ENCODE results near the gene MTOR. TPM values are rescaled to one million over a fixed set of nuclear protein-coding genes. Genes with fewer than 3 reads are reported as not detected.
"Not testable (repeated sequence)": the region's sequence is repeated elsewhere in the genome, so short reads cannot be mapped to it uniquely, and the experiment has no call there.

Gene MTOR
- polyA plus RNA-seq, 3 donors = 42.4 to 45.0 (median 44.1) TPM

DNA sequence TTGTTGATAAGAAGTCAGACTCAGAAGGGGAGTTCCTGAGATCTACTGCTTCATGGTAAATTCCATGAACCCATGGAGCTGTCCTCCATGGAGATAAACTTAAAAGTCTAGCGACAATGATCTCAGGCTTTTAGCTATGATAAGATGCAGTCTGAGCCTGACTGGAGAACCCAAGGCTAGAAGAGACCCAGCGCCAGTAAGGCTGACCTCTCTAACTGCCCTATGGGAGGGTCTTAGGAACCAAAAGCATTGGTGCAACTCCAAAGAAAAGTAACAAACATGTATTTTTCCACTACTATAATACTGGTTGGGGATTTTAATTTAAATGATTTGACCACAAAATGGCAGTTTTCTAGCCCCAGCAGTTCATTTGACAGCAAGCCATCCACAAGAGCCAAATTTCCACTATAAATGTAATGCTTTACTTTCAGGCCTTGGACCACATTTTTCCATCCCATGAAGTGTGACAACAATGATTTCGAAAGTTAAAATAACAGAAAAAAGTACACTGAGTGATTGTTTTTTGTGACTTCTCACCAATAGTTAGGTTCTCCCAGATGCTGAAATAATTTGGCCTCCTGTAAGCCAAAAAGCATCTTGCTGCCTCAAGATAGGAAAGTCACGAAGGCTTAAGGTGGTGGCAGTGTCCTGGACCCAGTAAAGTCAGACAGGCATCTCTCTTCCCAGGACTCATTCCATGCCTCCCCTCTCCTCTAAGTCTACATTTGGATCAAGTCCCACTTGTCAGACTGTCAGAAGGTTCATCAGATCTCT is 119.5 kb downstream of the MTOR start:
- DNase-seq (ENCODE audit: extremely low read depth in 1 of 11, low read depth in 9 of 11, low spot score in 4 of 11) = no peak

DNA sequence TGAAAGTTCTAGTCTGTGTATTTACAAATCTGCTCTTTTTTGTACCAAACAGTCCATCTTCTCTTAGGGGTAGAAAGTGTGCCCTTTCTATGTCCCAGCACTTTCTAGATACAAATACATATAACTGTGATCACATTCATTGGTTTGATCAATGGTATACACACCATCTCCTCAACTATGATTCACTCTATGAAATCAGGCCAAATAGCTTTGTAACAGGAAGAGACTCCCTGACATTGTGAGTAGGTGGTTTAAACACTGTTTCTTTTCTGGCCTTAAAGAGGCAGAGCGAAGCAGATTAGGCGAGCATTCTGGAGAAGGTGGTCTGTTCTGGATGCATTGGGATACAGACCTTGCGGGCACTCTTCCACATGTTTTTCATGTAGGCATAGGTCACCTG is 123.4 kb downstream of the MTOR start:
- DNase-seq (ENCODE audit: extremely low read depth in 1 of 11, low read depth in 9 of 11, low spot score in 4 of 11) = no peak

DNA sequence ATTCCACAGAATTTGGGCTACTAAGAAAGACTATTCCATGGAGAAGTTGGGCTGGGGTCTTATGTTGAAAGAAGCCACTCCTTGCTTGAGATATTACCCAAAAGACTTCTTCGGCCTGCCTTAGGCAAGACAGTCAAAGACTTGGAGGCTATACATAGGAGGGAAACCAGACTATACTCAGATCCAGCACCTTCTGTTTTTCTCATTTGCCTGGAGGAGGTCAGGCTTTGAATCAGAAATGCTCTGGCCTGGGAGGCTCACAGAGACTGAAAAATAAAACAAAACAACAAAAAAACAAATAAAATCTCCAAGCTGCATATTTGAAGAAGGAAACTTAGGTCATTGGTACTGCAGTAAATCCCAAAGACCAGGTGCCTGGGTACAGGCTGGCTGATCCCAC is 124.3 kb downstream of the MTOR start:
- DNase-seq (ENCODE audit: extremely low read depth in 1 of 11, low read depth in 9 of 11, low spot score in 4 of 11) = no peak

DNA sequence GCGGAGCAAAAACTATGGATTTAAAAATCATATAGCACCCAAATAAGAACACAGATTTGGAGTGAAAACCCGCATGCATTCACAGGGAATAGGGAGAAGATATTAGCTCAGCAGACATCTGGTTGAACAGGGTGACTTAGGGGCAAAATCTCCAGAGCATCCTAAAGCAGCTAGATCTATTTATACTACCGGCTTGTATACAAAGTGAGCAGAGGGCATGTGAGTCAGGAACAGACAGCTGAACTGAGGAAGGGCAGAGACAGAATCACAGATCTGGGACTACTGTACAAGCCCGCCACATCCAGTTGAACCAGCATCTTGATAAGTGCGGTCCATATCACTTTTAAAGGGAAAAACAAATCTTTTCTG is 127.5 kb downstream of the MTOR start:
- no peak for DNase-seq (ENCODE audit: extremely low read depth in 1 of 11, low read depth in 9 of 11, low spot score in 4 of 11)

DNA sequence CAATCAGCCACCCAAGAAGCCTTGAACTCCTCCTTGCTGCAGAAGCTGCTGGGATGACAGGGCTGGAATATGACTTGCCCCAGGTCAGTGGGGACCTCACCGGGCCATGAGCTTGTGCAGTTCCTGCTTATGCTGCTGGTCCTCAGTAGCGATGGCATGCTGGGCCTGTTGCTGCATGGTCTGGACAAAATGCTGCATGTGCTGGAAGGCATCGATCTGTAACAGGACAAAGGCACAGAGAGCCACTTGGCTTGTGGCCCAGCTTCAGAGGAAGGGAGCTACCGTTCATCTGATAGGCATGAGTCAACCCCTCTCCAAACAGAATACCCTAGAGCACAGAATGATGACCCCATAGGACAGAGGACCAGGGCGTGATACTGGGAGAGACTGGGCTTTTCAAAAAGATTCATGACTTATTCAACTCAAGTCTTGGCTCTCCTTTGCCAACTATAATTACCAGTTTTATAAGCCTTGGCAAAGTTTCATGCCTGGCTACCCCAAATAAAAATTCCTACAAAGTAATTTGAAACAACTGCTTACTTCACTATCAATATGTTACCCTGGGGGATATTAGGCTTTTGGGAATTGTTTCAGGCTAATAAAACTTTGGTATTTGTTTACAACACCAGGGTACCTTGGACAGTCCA is 128.0 kb downstream of the MTOR start:
- DNase-seq (ENCODE audit: extremely low read depth in 1 of 11, low read depth in 9 of 11, low spot score in 4 of 11) = no peak

DNA sequence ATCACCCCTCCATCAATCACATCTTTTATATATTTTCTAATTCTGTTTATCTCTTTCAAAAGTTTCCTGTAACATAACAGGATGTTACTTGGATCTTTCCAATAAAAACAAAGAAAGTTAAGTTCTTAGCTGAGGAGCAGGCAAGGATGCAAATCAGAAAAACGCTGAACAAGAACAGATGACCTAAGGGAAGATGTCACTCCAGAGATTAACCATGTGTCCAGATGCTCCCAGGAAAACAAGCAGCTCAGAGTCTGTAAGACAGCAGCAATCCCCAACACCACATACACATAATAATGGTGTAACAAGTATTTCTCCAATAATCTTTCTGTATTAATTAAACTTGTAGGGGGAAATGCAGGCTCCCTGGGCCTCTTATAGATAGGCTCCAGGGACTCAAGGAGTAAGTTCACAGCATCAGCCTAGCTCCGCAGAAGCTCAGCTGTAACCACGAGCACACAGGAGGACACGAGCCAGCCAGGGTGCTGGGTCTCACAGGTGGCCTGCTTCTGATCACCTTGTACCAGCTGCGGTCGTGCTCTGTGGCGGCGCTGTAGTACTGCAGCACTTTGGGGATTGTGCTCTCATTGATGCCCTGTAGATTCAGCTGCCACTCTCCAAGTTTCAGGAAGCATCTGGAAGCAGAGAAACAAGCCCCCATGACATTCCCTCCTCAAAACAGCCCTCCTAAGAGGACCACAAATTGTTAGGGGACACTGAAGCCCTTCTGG is 129.6 kb downstream of the MTOR start:
- DNase-seq (ENCODE audit: extremely low read depth in 1 of 11, low read depth in 9 of 11, low spot score in 4 of 11) = no peak

DNA sequence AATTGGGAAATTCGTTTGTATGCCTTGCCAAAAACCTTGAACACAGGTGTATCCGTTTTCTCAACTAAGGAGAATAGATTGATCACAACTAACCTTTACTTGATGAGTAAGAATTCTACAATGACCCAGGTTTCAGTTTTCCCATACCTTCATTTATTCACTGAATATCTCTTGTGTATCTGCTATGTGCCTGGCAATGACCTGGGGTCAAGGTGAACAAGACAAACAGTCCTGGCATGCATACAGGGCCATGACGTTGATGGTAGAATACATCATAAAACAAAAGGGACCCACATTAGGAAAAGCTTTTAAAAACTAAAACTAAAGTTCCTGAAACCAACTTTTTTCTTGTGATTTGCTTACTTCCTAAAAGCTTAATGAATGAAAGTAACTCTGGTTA is 130.5 kb downstream of the MTOR start:
- DNase-seq (ENCODE audit: extremely low read depth in 1 of 11, low read depth in 9 of 11, low spot score in 4 of 11) = no peak

DNA sequence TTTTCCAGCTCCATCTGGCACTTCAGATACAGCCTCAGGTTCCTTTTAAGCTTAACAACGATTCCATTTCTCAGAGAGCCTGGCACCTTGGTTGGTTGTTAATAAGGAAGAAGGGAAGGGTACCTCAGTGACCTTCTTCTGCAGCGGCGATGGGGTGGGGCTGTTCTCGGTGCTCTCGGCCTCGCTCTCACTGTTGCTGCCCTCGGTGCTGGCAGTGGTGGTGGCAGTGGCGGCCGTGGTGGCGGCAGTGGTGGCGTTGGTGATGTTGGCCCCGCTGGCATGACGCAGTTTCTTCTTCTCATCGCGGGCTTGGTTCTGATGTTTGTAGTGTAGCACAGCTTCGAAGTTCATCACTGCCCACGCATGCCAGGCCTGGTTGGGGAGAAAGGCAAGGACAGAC is 131.9 kb downstream of the MTOR start:
- DNase-seq (ENCODE audit: extremely low read depth in 1 of 11, low read depth in 9 of 11, low spot score in 4 of 11) = no peak

DNA sequence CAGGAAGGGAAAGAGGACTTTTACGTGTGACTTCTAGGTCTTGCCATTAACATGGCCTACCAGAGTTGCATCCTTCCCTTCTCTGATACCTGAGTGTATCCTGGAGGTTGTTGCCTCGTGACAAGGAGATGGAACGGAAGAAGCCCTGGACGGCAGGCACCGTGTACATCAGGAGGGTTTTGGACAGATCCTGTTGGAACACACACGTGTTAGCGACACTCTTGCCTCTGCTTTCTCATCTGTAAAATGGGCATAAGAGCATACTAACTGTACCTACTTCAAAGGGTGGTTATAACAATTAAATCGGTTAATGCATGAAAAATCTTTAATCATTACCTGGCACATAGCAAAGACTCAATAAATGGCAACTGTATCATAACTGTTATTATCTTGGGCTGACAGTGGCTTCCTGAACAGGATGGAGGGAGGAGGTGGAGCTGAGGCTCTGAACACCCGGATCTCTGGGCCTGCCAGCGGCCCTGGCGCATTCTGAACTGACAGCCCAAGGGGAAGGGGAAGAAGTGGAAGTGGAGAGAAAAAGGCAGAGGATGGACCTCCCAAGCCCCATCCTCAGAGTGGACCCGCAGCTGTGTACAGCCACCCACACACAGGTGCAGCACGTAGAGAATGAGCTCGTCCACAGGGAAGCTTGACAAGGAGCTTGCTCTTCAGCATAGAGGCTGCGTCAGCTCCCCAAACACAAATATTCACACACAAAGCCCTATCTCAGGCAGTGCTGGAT is 132.5 kb downstream of the MTOR start:
- no peak for DNase-seq (ENCODE audit: extremely low read depth in 1 of 11, low read depth in 9 of 11, low spot score in 4 of 11)

DNA sequence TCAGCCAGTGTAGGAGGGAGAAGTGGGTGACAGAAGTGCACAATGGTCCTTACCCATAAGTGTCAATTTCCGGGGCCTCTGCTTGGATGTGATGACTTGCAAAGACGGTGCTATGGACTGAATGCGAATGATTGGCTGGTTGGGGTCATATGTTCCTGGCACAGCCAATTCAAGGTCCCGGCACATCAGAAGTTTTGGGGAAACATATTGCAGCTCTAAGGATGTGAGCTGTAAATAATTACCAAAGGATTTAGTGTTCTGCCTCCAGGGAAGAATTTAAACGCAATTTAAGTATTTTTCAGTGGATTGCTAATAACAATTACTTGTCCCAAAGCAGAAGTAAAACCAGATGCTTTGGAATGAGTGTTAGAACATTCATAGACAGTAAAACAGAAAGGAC is 135.8 kb downstream of the MTOR start:
- DNase-seq (ENCODE audit: extremely low read depth in 1 of 11, low read depth in 9 of 11, low spot score in 4 of 11) = no peak

DNA sequence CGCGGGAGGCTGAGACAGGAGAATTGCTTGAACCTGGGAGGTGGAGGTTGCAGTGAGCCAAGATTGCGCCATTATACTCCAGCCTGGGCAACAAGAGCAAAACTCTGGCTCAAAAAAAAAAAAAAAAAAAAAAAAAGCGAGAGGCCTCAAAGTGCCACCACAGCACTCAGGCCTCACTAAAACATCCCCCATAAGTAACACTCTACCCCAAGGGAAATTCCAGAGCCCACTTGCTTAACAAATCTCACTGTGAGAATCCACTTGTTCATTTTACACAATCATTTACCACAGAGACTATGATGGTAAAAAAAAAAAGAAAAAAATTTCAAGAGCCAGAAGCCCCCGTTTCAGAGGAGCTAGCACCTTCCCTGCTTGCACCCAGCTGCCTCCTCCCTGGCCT is 136.4 kb downstream of the MTOR start:
- no peak for DNase-seq (ENCODE audit: extremely low read depth in 1 of 11, low read depth in 9 of 11, low spot score in 4 of 11)

DNA sequence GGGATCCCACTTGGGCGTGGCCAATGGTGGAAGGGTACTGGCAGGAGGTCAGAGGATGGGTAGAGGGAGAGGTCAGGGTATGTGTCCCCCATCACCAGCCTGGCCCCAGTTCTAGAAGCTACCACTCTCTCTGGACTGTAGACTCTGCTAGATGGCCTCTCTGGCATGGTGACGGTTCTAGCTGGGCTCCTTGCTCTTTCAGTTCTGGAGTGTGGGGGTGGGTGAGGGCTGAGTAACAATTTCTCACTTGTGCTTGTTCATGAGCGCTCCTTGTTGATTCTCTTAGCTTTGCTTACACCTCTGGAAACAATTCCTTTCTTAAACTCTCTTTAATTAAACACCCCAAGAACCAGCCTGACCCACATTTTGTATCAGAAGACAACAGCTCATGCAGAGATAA is 137.4 kb downstream of the MTOR start:
- DNase-seq (ENCODE audit: extremely low read depth in 1 of 11, low read depth in 9 of 11, low spot score in 4 of 11) = no peak

DNA sequence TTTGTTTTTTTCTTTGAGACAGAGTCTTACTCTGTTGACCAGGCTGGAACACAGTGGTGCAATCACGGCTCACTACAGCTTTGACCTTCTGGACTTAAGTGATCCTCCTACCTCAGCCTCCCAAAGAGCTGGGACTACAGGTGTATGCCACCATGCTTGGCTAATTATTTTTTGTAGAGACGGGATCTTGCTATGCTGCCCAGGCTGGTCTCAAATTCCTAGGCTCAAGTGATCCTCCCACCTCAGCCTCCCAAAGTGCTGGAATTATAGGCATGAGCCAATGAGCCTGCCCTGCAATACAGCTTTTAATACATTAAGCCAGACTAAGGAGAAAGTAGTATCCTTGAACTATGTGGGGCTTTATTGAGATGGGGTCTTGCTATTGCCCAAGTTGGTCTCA is 146.0 kb downstream of the MTOR start:
- DNase-seq (ENCODE audit: extremely low read depth in 1 of 11, low read depth in 9 of 11, low spot score in 4 of 11) = no peak

DNA sequence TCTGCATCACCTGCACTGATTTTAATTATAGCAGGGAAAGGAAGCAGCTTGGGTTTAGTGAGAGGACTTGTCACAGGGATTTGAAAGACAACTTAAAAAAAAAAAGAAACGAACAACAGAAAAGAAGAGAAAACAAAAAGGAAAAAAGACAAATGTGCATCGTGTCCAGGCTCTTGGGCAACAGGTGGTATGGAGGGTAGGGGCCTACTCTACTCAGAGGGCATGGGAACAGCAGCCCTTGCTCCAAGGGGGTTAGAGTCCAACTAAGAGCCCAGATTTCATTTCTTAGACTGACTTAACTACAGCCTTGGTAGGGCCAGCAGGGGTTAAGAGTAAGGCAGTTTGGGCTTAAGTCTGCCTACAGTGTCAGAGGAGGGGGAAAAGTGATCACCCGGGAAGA is 147.4 kb downstream of the MTOR start:
- DNase-seq (ENCODE audit: extremely low read depth in 1 of 11, low read depth in 9 of 11, low spot score in 4 of 11) = no peak

DNA sequence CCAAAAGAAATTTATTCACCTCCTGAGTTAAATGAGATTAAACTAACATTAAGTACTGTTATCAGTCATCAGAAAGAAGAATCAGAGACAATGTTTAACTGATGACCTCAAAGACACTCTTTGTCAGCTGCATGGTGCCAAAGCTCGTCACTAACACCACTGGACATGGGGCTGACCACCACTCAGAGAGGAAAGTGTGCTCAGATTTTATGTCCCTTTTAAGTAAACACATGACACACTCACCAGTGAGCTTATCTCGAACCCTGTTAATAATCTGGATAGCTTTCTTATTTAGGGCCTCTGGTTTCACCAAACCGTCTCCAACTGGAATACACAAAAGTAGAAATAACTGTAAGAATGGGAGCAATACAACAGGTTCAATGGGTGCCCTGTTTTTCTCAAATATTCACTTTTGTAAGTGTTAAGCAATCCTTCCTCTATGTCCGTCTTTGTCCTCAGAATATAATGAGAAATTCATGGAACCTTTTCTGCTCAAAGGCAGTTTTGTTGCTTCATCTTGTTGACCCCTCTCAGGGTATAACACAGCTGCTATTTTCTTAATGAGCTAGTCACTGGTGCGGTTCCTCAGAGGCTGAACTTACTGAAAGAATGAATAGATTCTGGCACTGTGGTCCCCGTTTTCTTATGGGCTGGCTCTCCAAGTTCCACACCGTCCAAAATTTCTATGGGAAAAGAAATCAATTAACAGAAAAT is 153.1 kb downstream of the MTOR start:
- no peak for DNase-seq (ENCODE audit: extremely low read depth in 1 of 11, low read depth in 9 of 11, low spot score in 4 of 11)

DNA sequence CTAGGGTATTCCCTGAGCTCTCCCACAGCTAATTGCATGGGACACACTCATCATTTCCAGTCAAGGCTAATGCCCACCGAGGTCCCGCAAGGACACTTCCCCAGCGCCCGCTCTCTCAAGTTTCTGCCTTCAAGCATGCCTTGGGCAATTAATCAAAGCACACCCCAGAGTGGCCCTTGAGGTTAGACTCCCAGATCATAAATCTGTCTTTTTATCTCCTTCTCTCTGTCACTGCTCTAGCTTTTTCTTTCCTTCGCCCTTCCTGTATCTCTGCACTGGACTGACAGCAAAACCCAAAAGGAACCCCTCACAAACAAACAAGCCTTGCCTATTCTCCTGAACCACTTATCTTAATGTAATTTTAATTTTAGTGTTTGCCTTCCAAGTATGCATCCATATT is 154.8 kb downstream of the MTOR start:
- DNase-seq (ENCODE audit: extremely low read depth in 1 of 11, low read depth in 9 of 11, low spot score in 4 of 11) = peak in 8 of 11 donors; percentile 13 to 66 (median 33)

DNA sequence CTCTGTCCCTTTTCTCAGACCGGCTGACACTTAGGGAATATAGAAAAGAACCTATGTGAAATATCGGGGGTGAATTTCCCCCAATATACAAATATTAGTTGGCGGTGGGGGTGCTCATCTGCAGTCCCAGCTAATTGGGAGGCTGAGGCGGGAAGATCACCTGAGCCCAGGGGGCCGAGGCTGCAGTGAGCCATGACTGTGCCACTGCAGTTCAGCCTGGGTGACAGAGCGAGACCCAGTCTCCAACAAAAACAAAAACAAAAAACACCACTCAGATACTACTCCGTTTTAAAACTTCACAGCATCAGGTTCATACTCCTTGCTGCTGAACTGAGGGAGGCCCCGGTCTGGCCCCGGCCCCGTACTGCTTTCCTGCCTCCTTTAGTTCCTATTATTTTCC is 156.8 kb downstream of the MTOR start:
- DNase-seq (ENCODE audit: extremely low read depth in 1 of 11, low read depth in 9 of 11, low spot score in 4 of 11) = no peak

DNA sequence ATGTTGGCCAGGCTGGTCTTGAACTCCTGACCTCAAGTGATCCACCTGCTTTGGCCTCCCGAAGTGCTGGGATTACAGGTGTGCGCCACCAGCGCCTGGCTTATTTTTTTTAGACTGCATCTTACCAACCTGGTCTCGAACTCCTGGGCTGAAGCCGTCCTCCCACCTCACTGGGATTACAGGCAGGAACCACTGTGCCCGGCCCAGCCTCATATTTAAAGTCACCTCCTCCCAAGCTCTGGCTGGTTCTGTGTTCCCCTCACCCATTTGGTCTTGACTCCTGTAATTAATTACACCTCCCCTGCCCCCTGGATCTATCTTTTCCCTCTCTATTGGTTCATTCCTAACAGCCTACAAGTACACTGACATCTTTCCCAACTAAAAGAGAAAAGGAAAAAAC is 161.0 kb downstream of the MTOR start:
- no peak for DNase-seq (ENCODE audit: extremely low read depth in 1 of 11, low read depth in 9 of 11, low spot score in 4 of 11)

DNA sequence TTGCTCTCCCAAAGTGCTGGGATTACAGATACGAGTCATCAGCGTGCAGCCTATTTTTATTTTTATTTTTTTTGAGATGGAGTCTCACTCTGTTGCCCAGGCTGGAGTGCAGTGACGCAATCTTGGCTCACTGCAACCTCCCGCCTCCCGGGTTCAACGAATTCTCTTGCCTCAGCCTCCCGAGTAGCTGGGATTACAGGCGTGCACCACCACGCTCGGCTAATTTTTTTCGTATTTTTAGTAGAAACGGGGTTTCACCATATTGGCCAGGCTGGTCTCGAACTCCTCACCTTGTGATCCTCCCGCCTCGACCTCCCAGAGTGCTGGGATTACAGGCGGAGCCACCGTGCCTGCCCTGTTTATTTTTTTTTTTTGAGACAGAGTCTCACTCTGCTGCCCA is 161.5 kb downstream of the MTOR start:
- not testable (repeated sequence) for DNase-seq (ENCODE audit: extremely low read depth in 1 of 11, low read depth in 9 of 11, low spot score in 4 of 11)
